ENCODE data around the gene ANKRD12.

ANKRD12 gene

GRCh38 chr18:9181275-9181674, 44.7 kb downstream of the ANKRD12 start:
- Histone ChIP-seq H4K91ac (ENCODE audit: low read depth, low read length, poor library complexity) (no peak overlapping the region), H3K79me1 (ENCODE audit: low read depth, low read length) (no peaks in the 10 kb centered on the region), H3K27me3 (ENCODE audit: control insufficient read depth in 3 of 3, insufficient read depth in 3 of 3, low read depth in 1 of 3, low read length in 3 of 3) (no peaks in the 10 kb centered on the region), H3K9ac (ENCODE audit: low read depth, low read length, poor library complexity) (no peak overlapping the region), H3K14ac (ENCODE audit: low read length) (no peak overlapping the region), H3K9me3 (replicated peaks in 1 of 2; ENCODE audit: control insufficient read depth in 2 of 2, insufficient read depth in 1 of 2, low read depth in 1 of 2, low read length in 2 of 2) (no peaks in the 10 kb centered on the region), H4K8ac (ENCODE audit: low read depth, low read length) (no peak overlapping the region), H3K23ac (ENCODE audit: low read depth, low read length, poor library complexity) (no peak overlapping the region), H2AFZ (ENCODE audit: low read length) (no peak overlapping the region), H3K36me3 (replicated peaks in 1 of 2; ENCODE audit: control insufficient read depth in 2 of 2, insufficient read depth in 2 of 2, low read length in 2 of 2) (peaks cover 0 to 22% of the 10 kb centered on the region in 2 donors), H2BK15ac (ENCODE audit: low read length) (no peak overlapping the region), H2BK120ac (ENCODE audit: low read depth, low read length) (no peak overlapping the region), H3K4me1 (ENCODE audit: control insufficient read depth in 2 of 2, insufficient read depth in 1 of 2, low read depth in 1 of 2, low read length in 2 of 2) (no peaks in the 10 kb centered on the region), H2BK12ac (ENCODE audit: low read length) (no peak overlapping the region), H3K4me2 (ENCODE audit: insufficient read depth, low read length, poor library complexity, severe bottlenecking) (no peak overlapping the region), H3K18ac (ENCODE audit: low read length) (no peak overlapping the region), H2BK5ac (ENCODE audit: low read length) (no peak overlapping the region), H3K4ac (ENCODE audit: low read length) (no peak overlapping the region), H3K4me3 (ENCODE audit: low read length in 2 of 2) (no peak overlapping the region), H3K27ac (replicated peaks; ENCODE audit: low read length) (no peak overlapping the region), H2AK5ac (ENCODE audit: low read depth, low read length) (no peak overlapping the region)
- WGBS, 2 donors (ENCODE audit: extremely low coverage in 2 of 2, insufficient read length in 2 of 2, insufficient replicate concordance in 1 of 2) = no CpG with 5 or more reads among the region's 3 CpGs
- no peak for DNase-seq (ENCODE audit: low spot score)

- DNase-seq (ENCODE audit: low spot score) = no peak
- Histone ChIP-seq H3K36me3 (replicated peaks in 1 of 2; ENCODE audit: control insufficient read depth in 2 of 2, insufficient read depth in 2 of 2, low read length in 2 of 2) (peaks cover under 1 to 23% of the 10 kb centered on the region in 2 donors), H3K9ac (ENCODE audit: low read depth, low read length, poor library complexity) (no peak overlapping the region), H3K4me3 (ENCODE audit: low read length in 2 of 2) (no peak overlapping the region), H2BK12ac (ENCODE audit: low read length) (no peak overlapping the region), H4K8ac (ENCODE audit: low read depth, low read length) (no peak overlapping the region), H2BK5ac (ENCODE audit: low read length) (no peak overlapping the region), H2AK5ac (ENCODE audit: low read depth, low read length) (no peak overlapping the region), H3K27me3 (ENCODE audit: control insufficient read depth in 3 of 3, insufficient read depth in 3 of 3, low read depth in 1 of 3, low read length in 3 of 3) (no peaks in the 10 kb centered on the region), H3K23ac (ENCODE audit: low read depth, low read length, poor library complexity) (no peak overlapping the region), H3K4me1 (ENCODE audit: control insufficient read depth in 2 of 2, insufficient read depth in 1 of 2, low read depth in 1 of 2, low read length in 2 of 2) (no peaks in the 10 kb centered on the region), H2BK15ac (ENCODE audit: low read length) (no peak overlapping the region), H4K91ac (ENCODE audit: low read depth, low read length, poor library complexity) (no peak overlapping the region), H3K79me1 (ENCODE audit: low read depth, low read length) (no peaks in the 10 kb centered on the region), H3K14ac (ENCODE audit: low read length) (no peak overlapping the region), H3K4me2 (ENCODE audit: insufficient read depth, low read length, poor library complexity, severe bottlenecking) (no peak overlapping the region), H3K4ac (ENCODE audit: low read length) (no peak overlapping the region), H3K27ac (replicated peaks; ENCODE audit: low read length) (no peak overlapping the region), H2AFZ (ENCODE audit: low read length) (no peak overlapping the region), H3K9me3 (replicated peaks in 1 of 2; ENCODE audit: control insufficient read depth in 2 of 2, insufficient read depth in 1 of 2, low read depth in 1 of 2, low read length in 2 of 2) (no peaks in the 10 kb centered on the region), H3K18ac (ENCODE audit: low read length) (no peak overlapping the region), H2BK120ac (ENCODE audit: low read depth, low read length) (no peak overlapping the region)
- no CpG with 5 or more reads among the region's 5 CpGs for WGBS, 2 donors (ENCODE audit: extremely low coverage in 2 of 2, insufficient read length in 2 of 2, insufficient replicate concordance in 1 of 2)
Measured at GRCh38 chr18:9182852-9183399, 46.3 kb downstream of the ANKRD12 start.

GRCh38 chr18:9184998-9185613, 48.5 kb downstream of the ANKRD12 start:
- Histone ChIP-seq H2BK5ac (ENCODE audit: low read length) (no peak overlapping the region), H2BK12ac (ENCODE audit: low read length) (no peak overlapping the region), H3K9me3 (replicated peaks in 1 of 2; ENCODE audit: control insufficient read depth in 2 of 2, insufficient read depth in 1 of 2, low read depth in 1 of 2, low read length in 2 of 2) (no peaks in the 10 kb centered on the region), H3K14ac (ENCODE audit: low read length) (no peak overlapping the region), H3K27ac (replicated peaks; ENCODE audit: low read length) (no peak overlapping the region), H2BK120ac (ENCODE audit: low read depth, low read length) (no peak overlapping the region), H3K4ac (ENCODE audit: low read length) (no peak overlapping the region), H3K79me1 (ENCODE audit: low read depth, low read length) (no peaks in the 10 kb centered on the region), H2BK15ac (ENCODE audit: low read length) (no peak overlapping the region), H3K4me3 (ENCODE audit: low read length in 2 of 2) (no peak overlapping the region), H3K4me2 (ENCODE audit: insufficient read depth, low read length, poor library complexity, severe bottlenecking) (no peak overlapping the region), H3K18ac (ENCODE audit: low read length) (no peak overlapping the region), H3K23ac (ENCODE audit: low read depth, low read length, poor library complexity) (no peak overlapping the region), H3K9ac (ENCODE audit: low read depth, low read length, poor library complexity) (no peak overlapping the region), H3K27me3 (ENCODE audit: control insufficient read depth in 3 of 3, insufficient read depth in 3 of 3, low read depth in 1 of 3, low read length in 3 of 3) (no peaks in the 10 kb centered on the region), H4K8ac (ENCODE audit: low read depth, low read length) (no peak overlapping the region), H2AFZ (ENCODE audit: low read length) (no peak overlapping the region), H2AK5ac (ENCODE audit: low read depth, low read length) (no peak overlapping the region), H4K91ac (ENCODE audit: low read depth, low read length, poor library complexity) (no peak overlapping the region), H3K36me3 (replicated peaks in 1 of 2; ENCODE audit: control insufficient read depth in 2 of 2, insufficient read depth in 2 of 2, low read length in 2 of 2) (peaks cover 1 to 34% of the 10 kb centered on the region in 2 donors), H3K4me1 (ENCODE audit: control insufficient read depth in 2 of 2, insufficient read depth in 1 of 2, low read depth in 1 of 2, low read length in 2 of 2) (no peaks in the 10 kb centered on the region)
- DNase-seq (ENCODE audit: low spot score) = no peak
- WGBS, 2 donors (ENCODE audit: extremely low coverage in 2 of 2, insufficient read length in 2 of 2, insufficient replicate concordance in 1 of 2) = no CpG with 5 or more reads among the region's 4 CpGs

- Histone ChIP-seq H2AK5ac (ENCODE audit: low read depth, low read length) (no peak overlapping the region), H4K8ac (ENCODE audit: low read depth, low read length) (no peak overlapping the region), H3K27ac (replicated peaks; ENCODE audit: low read length) (no peak overlapping the region), H2BK120ac (ENCODE audit: low read depth, low read length) (no peak overlapping the region), H3K9me3 (replicated peaks in 1 of 2; ENCODE audit: control insufficient read depth in 2 of 2, insufficient read depth in 1 of 2, low read depth in 1 of 2, low read length in 2 of 2) (no peaks in the 10 kb centered on the region), H3K79me1 (ENCODE audit: low read depth, low read length) (no peaks in the 10 kb centered on the region), H3K27me3 (ENCODE audit: control insufficient read depth in 3 of 3, insufficient read depth in 3 of 3, low read depth in 1 of 3, low read length in 3 of 3) (no peaks in the 10 kb centered on the region), H2BK5ac (ENCODE audit: low read length) (no peak overlapping the region), H4K91ac (ENCODE audit: low read depth, low read length, poor library complexity) (no peak overlapping the region), H3K23ac (ENCODE audit: low read depth, low read length, poor library complexity) (no peak overlapping the region), H2AFZ (ENCODE audit: low read length) (no peak overlapping the region), H3K36me3 (replicated peaks in 1 of 2; ENCODE audit: control insufficient read depth in 2 of 2, insufficient read depth in 2 of 2, low read length in 2 of 2) (peaks cover 3 to 32% of the 10 kb centered on the region in 2 donors), H2BK15ac (ENCODE audit: low read length) (no peak overlapping the region), H3K18ac (ENCODE audit: low read length) (no peak overlapping the region), H3K4me3 (ENCODE audit: low read length in 2 of 2) (no peak overlapping the region), H3K9ac (ENCODE audit: low read depth, low read length, poor library complexity) (no peak overlapping the region), H3K4ac (ENCODE audit: low read length) (no peak overlapping the region), H3K4me1 (ENCODE audit: control insufficient read depth in 2 of 2, insufficient read depth in 1 of 2, low read depth in 1 of 2, low read length in 2 of 2) (no peaks in the 10 kb centered on the region), H3K4me2 (ENCODE audit: insufficient read depth, low read length, poor library complexity, severe bottlenecking) (no peak overlapping the region), H3K14ac (ENCODE audit: low read length) (no peak overlapping the region), H2BK12ac (ENCODE audit: low read length) (no peak overlapping the region)
- DNase-seq (ENCODE audit: low spot score) = no peak
- WGBS, 2 donors (ENCODE audit: extremely low coverage in 2 of 2, insufficient read length in 2 of 2, insufficient replicate concordance in 1 of 2) = no CpG with 5 or more reads among the region's 3 CpGs
Measured at GRCh38 chr18:9188359-9189231, 52.0 kb downstream of the ANKRD12 start.

All from neuronal stem cell (in vitro differentiated cells).